HL-60/S4 (cell line): ENCODE results near the gene TAS2R16.
"Not testable (repeated sequence)": the region's sequence is repeated elsewhere in the genome, so short reads cannot be mapped to it uniquely, and the experiment has no call there.

Experiments
- in situ Hi-C: fragments of 300-500 bp; cut with MboI; formaldehyde crosslinking; loops from 2 replicates; pipeline ENCODE4 v1.14.3; 2022; ENCODE audit warnings: low sequenced_read_pairs

TAS2R16 gene

GRCh38 chr7:122974229-122974628 lies 21.3 kb downstream of the TAS2R16 start:
- in situ Hi-C loops = no loop called here

DNA sequence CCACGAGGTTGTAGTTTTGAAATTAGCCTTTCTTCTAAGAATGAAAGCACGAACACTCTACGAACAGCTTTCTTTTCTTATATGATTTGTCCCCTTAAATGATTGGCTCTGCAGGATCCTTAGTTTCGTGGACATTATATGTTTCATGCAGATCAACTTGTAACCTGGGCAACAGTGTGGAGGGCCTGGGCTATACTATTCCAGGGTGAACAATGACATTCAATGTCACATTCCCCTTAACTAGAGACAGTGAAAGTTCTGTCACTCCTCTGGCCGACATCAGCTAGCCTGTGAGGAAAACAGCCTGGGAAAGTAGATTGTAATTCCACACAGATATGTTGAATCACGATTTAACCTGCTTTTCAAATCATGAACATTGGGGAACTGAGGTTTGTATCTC lies 23.4 kb downstream of the TAS2R16 start:
- in situ Hi-C loops = no loop called here

- in situ Hi-C loops = no loop called here
Measured at GRCh38 chr7:122970740-122971725, 24.5 kb downstream of the TAS2R16 start.

- in situ Hi-C loops = no loop called here
Measured at GRCh38 chr7:122968389-122968788, 27.1 kb downstream of the TAS2R16 start.

GRCh38 chr7:122965306-122965705 lies 30.2 kb downstream of the TAS2R16 start:
- in situ Hi-C loops = no loop called here

DNA sequence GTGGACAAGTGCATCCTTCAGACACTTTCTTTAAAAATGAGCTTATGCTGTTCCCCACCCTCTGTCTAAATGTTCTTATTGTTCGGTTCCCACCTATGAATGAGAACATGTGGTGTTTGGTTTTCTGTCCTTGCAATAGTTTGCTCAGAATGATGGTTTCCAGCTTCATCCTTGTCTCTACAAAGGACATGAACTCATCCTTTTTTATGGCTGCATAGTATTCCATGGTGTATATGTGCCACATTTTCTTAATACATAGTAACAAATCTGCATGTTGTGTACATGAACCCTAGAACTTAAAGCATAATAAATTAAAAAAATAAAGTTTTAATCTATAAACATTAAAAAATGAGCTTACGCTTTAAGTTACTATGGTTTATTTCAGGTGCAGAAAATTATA lies 41.8 kb downstream of the TAS2R16 start:
- in situ Hi-C loops = not testable (repeated sequence)

DNA sequence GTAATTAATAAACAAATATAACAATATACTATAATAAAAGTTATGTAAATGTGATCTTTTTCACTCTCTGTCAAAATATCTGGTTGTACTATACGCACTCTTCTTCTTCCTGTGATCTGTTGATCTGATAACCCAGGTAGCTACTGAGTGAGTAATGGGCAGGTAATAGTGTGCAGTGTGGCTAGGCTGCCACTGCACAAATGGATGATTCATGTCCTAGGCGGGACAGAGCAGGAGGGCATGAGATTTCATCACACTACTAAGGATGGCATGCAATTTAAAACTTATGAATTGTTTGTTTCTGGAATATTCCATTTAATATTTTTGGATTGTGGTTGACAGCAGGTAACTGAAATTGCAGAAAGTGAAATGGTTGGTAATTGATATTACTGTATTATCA lies 44.5 kb downstream of the TAS2R16 start:
- in situ Hi-C loops = no loop called here

GRCh38 chr7:122949186-122949585 lies 46.3 kb downstream of the TAS2R16 start:
- in situ Hi-C loops = no loop called here
